PFSK-1 (cell line): ENCODE measurements around the gene UTP4.

Source experiments
- POLR2AphosphoS5 ChIP-seq: IDR thresholded peaks from 2 replicates; pipeline ENCODE4 v1.6.1; 2012; ENCODE audit warnings: low read depth, mild to moderate bottlenecking, control low read depth, low read length, moderate library complexity
- REST ChIP-seq, 2 experiments: IDR thresholded peaks; 2 replicates each; pipeline versions ENCODE4 v1.6.1 to v1.8.0; 2011 to 2012; ENCODE audit warnings: low read depth in 2 of 2, low read length in 2 of 2, control low read depth in 1 of 2, inconsistent platforms in 1 of 2, mild to moderate bottlenecking in 1 of 2, moderate library complexity in 1 of 2; ENCODE audit not compliant: insufficient read depth in 1 of 2
- SIN3A ChIP-seq: IDR thresholded peaks from 2 replicates; pipeline ENCODE4 v1.6.1; 2012; ENCODE audit warnings: mild to moderate bottlenecking, low read length, moderate library complexity, borderline replicate concordance; ENCODE audit not compliant: insufficient read depth
- TAF1 ChIP-seq: IDR thresholded peaks from 2 replicates; pipeline ENCODE4 v1.6.1; 2012; ENCODE audit warnings: low read length, control low read depth, borderline replicate concordance; ENCODE audit not compliant: insufficient read depth

- TF ChIP-seq POLR2AphosphoS5 (no peak), TAF1 (no peak), SIN3A (no peak), REST (IDR thresholded peaks at IDR 0.05; ENCODE audit: insufficient read depth in 1 of 2, low read depth in 2 of 2, low read length in 2 of 2) (no peak)
These were observed 38.5 kb upstream of the UTP4 start for GRCh38 chr16:69093974-69094373.
